ENCODE measurements around the gene MUC5B. TPM values are rescaled to one million over a fixed set of nuclear protein-coding genes. Genes with fewer than 3 reads are reported as not detected.

The MUC5B gene
- total and polyA plus RNA-seq, 2 of the 13 experiments (the other 11 are each of a cell fraction or from before 2014, with no cell fraction given) = 0.01 TPM; not detected in 1

DNA sequence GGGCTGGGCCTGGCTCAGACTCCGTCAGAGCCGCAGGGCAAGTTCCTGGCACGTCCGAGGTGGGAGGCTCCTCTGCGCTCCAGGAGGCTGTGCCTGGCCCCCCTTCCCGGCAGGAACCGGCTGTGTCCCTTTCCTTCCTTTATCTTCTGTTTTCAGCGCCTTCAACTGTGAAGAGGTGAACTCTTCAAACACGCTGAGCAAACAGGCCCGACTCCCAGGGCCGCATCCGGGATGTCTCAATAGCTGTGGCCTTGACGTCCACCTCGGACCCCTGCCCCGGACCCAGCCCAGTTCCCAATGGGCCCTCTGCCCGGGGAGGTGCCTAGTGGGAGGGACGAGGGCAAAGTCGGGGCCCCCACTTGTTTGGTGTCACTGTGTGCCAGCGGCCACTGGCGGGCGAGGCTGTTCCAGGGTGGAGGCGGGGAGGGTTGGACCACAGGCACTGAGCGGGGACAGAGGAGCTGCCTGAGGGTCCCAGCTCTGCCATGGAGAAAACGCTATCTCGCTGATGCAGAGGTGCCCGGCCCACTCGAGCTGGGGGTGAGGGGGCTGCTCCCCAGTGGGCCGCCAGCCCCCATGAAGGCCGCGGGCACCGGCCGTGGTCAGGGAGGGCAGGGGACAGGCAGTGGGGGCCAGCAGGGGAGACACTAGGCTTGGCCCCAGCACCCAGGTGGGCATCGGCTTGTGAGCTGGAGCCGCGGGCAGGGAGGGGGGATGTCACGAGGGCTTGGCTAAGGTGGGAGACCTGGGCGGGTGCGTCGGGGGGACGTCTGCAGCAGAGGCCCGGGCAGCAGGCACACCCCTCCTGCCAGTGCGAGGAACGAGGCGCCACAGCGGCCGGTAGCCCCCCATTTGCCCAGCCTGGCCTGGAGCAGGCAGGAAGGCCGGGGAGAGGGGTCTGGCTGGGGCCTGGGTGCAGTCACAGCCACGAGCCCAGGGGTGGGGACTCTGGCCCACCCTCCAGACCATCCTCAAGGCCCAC lies 2.7 kb upstream of the MUC5B start (continued):
- TF ChIP-seq KIAA2018 (CRISPR knock-in tag; IDR thresholded peaks at IDR 0.05; ENCODE audit: borderline replicate concordance) = no peak
- TF ChIP-seq HOMEZ (CRISPR knock-in tag; IDR thresholded peaks at IDR 0.05; ENCODE audit: low read depth) = no peak
- no peak for TF ChIP-seq CREBL2 (CRISPR knock-in tag; IDR thresholded peaks at IDR 0.05; ENCODE audit: borderline replicate concordance)
- peak; percentile 91 for TF ChIP-seq PAXIP1 (CRISPR knock-in tag; conservative IDR thresholded peaks at IDR 0.05)
- TF ChIP-seq, protein P1, sequence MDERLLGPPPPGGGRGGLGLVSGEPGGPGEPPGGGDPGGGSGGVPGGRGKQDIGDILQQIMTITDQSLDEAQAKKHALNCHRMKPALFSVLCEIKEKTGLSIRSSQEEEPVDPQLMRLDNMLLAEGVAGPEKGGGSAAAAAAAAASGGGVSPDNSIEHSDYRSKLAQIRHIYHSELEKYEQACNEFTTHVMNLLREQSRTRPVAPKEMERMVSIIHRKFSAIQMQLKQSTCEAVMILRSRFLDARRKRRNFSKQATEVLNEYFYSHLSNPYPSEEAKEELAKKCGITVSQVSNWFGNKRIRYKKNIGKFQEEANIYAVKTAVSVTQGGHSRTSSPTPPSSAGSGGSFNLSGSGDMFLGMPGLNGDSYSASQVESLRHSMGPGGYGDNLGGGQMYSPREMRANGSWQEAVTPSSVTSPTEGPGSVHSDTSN (CRISPR knock-in tag; IDR thresholded peaks at IDR 0.05) = no peak
- TF ChIP-seq CEBPG (CRISPR knock-in tag; IDR thresholded peaks at IDR 0.05) = peak; percentile 85
- no peak for TF ChIP-seq AFF4 (CRISPR knock-in tag; IDR thresholded peaks at IDR 0.05)

Data from HepG2 (cell line).